Epidermal melanocyte (primary cell): Measurements from ENCODE around the gene ASTN2.

Source experiments
- DNase-seq: peaks from one replicate; pipeline ENCODE4 v3.0.0; 2011; ENCODE audit warnings: low spot score; ENCODE audit not compliant: insufficient read length

ASTN2 gene

DNA sequence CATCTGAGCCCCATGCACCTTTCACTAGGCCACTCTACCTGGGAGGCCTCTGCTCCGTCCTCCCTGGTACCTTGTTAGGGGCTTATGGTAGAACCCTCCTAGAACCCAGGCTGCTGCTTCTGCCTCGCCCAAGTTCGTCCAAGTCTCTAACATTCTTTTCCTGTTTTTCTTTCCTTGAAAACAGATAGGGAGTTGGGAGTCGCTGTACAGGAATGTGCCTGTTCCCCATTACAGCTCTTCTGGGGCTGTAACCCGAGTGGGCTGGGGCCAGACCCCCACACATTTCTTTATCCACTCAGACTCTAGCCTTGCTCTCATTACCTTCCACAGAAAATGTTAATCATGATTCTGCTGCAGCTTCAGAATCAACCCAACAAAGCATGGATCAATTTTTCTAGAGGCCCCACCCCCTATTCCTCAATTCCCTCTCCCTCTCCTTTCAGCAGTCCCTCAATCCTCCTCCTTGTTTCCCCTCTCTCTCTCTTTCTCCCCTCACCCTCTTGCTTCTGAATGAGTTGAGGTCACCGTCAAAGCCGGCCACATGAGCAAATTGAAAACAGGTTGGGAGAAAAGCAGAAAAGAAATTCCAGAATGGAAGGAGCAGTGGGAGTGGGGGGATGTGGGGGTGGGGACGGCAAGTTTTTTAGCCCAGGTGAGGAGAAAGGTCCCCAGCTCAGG, 921.5 kb downstream of the ASTN2 start:
- no peak for DNase-seq

DNA sequence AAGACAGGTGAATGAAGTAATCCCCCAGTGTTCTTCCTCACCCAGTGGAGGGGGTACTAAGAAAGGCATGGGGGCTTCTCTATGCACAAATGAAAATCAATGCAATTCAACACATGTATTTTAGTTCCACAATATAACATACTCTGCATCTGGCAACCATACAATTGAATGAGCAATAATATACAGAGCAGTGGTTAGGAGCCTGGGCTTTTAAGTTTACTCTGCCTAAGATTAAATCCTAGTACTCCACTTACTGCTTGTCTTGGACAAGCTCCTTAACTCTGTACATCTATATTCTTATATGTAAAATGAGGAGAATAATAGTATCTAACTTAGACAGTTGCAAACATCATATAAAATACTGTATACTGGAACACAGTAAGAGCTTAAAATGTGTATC, 923.2 kb downstream of the ASTN2 start:
- no peak for DNase-seq

DNA sequence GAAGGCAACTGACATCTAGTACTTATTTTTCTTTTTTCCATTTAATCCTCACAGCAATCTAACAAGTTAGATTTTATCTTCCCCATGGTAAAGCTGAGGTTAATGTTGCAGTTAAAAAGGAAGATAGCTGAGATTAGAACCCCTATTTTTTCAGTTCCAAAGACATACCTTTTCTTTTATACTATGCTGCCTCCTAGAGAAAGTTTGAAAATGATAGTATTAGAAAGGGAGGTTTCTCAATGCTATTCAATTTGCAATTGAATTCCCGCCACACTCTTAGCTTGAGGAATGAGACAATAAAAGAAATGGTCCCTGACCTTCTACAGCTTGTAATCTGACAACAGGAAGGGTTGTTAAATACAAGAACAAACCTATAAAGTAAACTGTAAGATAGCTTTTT, 923.6 kb downstream of the ASTN2 start:
- no peak for DNase-seq

GRCh38 chr9:116490321-116490720, 924.5 kb downstream of the ASTN2 start:
- DNase-seq: no peak

- DNase-seq: no peak
These were observed 926.5 kb downstream of the ASTN2 start for GRCh38 chr9:116488373-116488772.

DNA sequence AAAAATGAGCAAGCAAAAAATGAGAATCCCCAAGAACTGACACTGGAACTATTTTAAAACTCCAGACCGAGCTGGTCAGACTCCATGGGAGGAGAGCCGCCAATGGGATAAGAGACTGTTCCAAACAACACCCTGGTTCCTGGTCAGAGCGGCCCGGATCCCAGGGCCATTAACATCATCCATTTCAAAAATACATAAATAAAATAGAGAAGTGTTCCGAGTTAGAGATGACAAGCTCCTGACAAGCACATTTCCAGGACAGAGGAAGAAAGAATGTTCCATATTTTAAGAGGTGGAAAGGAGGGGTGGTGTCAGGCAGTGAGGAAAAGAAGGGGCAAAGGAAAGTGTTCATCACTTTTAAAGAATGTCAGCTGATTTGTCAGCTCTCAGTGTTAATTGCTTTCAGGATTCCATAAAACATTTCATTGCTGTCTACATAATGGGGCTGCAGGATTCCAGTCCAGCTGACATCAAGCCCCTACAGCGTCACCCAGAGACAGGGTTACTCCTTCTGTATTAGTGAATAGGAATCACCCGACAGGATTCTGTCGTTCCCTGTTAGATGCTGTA, 930.3 kb downstream of the ASTN2 start:
- no peak for DNase-seq

DNA sequence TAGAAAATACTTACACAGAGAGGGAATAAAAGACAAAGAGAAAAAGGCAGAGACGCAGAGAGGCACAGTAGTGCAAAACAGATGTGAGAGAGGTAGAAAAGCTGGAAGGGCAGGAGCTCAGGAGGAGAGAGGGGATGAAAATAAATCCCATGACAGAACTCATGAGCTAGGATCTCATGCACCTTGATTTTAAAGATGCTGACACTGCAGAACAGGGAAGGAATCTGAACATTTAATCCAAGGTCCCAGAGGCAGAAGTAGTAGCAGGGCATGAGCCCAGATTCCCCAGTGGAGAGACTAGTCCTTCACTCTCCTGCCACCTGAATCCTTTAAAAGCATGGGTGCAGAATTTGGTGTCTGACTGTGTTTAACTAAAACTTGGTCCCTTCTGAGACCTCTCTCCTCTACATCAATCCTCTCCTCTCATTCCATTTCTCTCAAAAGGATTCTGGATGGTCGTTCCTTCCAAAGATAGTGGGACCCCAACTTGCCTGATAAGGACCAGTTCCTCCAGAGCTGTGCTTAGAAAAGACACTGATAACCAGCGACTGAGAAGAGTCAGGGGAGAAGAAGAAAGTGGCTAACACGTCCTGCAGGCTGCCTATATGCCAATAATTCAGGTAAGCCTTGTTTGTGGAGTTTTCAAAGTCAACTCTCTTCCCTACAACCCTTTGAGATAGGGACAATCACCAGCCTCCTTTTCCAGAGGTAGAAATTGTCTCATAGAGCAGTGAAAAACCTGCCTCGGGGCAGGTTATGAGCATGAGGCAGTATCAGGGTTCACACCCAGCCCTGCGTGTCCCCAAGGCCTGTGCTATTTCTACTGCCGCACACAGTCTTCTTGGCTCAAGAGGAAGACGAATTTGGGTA, 931.0 kb downstream of the ASTN2 start:
- DNase-seq: no peak

DNA sequence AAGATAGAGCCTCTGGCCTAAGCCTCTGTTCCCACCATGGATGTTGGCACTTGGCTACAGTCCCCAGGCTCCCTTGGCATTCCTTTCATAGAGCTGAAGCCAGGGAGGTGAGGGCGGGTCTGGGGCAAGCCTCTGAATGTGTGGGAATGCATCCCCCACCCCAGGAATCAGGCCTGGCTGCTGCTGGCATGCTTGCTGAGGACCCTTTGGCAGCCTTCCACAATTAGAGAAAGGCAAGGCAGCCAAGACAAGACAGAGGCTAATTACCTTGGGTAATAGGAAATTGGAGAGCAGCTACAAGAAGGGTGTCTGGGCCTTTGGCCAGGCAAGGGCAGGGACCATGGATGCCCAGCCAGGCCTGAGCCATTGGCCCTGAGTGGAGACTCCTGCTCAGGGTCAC, 932.1 kb downstream of the ASTN2 start:
- no peak for DNase-seq

- DNase-seq: no peak
These were observed 934.2 kb downstream of the ASTN2 start for GRCh38 chr9:116480700-116481099.

GRCh38 chr9:116479967-116480366, 934.9 kb downstream of the ASTN2 start:
- DNase-seq: no peak

- DNase-seq: no peak
These were observed 935.8 kb downstream of the ASTN2 start for GRCh38 chr9:116479056-116479544.

- DNase-seq: no peak
These were observed 937.2 kb downstream of the ASTN2 start for GRCh38 chr9:116477584-116478141.

- DNase-seq: no peak
These were observed 937.9 kb downstream of the ASTN2 start for GRCh38 chr9:116476935-116477381.

GRCh38 chr9:116476002-116476401, 938.9 kb downstream of the ASTN2 start:
- no peak for DNase-seq

DNA sequence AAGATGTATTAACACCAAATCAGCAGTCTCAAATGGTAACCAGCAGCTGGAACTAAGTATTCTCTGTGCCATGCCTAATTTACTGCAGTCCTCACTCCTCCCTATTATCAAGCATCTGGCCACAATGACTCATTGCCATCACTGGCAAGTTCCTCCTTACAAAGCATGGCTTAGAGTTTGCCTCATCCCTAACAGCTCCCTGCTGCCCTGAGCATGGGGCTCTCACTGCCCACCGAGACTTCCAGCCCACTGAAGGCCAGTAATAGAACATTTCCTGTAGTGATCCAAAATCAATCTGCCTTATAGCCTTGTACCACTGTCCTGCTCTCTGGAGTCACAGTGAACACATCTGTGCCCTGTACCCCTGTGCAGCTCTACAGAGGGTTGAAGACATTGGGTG, 939.7 kb downstream of the ASTN2 start:
- DNase-seq: no peak

DNA sequence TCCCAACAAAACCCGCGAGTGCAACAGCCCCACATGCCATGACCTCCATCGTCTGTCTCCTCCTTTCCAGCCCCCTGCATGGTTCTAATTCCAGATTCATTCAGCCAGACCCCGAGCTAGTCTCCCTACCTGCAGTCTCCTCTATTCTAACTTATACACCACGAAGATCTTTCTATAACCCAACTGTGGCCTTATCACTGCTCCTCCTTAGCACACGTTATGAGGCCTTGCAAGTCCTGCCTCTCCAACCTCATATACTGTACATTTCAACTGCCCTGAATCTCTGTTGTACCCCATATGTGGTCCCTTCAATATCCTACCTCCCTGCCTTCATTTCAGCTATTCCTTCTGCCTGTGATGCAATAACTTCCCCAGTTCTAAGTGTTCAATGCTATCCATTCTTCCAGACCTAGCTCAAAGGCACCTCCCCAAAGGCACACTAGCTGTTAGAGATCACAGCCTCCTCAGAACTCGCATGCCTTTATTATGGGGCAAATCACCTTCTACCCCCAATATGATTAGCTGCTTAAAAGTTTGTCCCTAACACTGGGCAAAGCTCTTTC, 942.8 kb downstream of the ASTN2 start:
- DNase-seq: no peak

GRCh38 chr9:116471093-116471906, 943.6 kb downstream of the ASTN2 start:
- DNase-seq: peak; percentile 34

DNA sequence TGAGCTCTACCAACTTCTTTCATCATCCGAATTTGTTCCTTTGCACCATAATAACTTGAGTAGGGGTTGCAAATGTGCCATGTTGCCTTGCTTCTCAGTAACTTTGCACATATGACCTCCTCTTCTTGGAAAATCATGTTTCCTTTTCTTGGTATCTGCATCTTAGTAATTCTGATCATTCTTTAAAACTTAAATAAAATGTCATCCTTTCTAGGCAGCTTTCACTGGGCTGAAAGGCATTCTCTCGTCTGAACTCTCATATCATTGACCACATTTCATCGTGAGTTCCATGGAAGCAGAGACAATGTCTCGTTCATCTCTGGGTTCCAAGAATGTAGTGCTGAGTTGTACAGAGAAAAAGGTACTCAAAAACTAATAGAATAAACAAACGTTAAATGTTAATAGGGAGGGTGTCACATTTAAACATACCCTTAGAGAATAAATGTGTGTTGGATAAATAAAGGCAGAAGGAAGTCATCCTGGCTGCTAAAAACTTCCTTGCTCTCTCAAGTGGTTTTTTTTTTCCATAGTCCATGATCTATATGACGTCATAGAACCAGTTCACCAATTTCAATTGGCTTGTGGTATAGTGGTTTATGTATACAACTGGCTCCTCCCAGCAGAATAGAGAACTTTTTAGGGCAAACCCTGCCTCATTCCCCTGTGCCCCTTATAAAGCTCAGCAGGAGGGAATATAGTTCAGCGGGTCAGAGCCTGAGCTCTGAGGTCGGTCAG, 945.9 kb downstream of the ASTN2 start:
- no peak for DNase-seq

- DNase-seq: no peak
These were observed 946.5 kb downstream of the ASTN2 start for GRCh38 chr9:116468369-116468768.

DNA sequence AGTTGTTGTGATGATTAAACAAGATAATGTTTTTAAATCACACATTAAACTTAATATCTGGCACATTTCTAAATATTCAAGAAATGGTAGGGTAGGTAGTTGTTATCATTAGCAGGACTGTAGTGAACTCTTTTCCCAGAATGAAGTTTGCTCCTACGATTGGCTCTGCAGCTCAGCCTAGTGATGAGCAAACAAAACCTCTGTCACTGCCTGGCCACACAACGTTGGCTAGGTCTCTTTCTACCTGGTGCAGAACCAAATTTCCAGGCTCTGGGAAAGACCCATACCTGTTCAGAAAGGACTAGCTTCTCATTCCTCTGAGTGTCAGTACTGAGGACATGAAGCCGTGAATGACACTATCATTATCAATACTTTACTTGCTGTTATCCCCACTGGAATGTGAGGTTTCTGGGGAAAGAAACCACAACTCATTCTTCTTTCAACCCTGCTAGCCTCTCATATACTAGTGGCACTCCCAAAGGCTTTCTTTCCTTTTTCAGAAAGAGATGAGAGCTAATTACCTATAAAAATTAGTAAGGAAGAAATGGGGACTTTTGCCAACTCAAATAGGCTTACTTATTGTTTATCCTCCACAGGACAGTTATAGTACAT, 947.0 kb downstream of the ASTN2 start:
- DNase-seq: no peak
